K562 (cell line): Measurements from ENCODE around the gene THAP9. TPM values are rescaled to one million over a fixed set of nuclear protein-coding genes. Genes with fewer than 3 reads are reported as not detected.

Experiments
- AFF1 ChIP-seq, 2 experiments: fragments of 450-650 bp; IDR thresholded peaks; 2 replicates each; pipeline ENCODE4 v1.6.1; 2018; ENCODE audit warnings: mild to moderate bottlenecking in 2 of 2, low read depth in 1 of 2; ENCODE audit not compliant: partially characterized antibody in 2 of 2
- ARID4B ChIP-seq: sonication (generic); formaldehyde crosslinking; IDR thresholded peaks from 2 replicates; pipeline ENCODE4 v1.8.0; 2022; ENCODE audit warnings: mild to moderate bottlenecking, missing genetic modification reagents
- CBFB ChIP-seq: sonication (generic); formaldehyde crosslinking; IDR thresholded peaks from 2 replicates; pipeline ENCODE4 v1.4.0; 2020; ENCODE audit warnings: mild to moderate bottlenecking, missing genetic modification reagents
- MCM2 ChIP-seq: fragments of 450-650 bp; IDR thresholded peaks from 2 replicates; pipeline ENCODE4 v1.6.1; 2017; ENCODE audit warnings: low read depth, mild to moderate bottlenecking
- MCM5 ChIP-seq: fragments of 450-650 bp; IDR thresholded peaks from 2 replicates; pipeline ENCODE4 v1.6.1; 2016; ENCODE audit warnings: low read depth
- MXD1 ChIP-seq: fragments of 250-450 bp; sonication (Bioruptor Pico); IDR thresholded peaks from 2 replicates; pipeline ENCODE4 v1.8.0; 2021; ENCODE audit warnings: borderline replicate concordance, mild to moderate bottlenecking, moderate library complexity; ENCODE audit not compliant: poor library complexity, severe bottlenecking
- NBN ChIP-seq: fragments of 450-650 bp; IDR thresholded peaks from 2 replicates; pipeline ENCODE4 v1.6.1; 2016; ENCODE audit warnings: low read depth, mild to moderate bottlenecking
- NR3C1 ChIP-seq: sonication (generic); formaldehyde crosslinking; IDR thresholded peaks from 2 replicates; pipeline ENCODE4 v1.8.1; 2022; ENCODE audit warnings: missing genetic modification reagents
- RFX5 ChIP-seq: IDR thresholded peaks from 2 replicates; pipeline ENCODE4 v1.6.1; 2011; ENCODE audit warnings: low read depth, mild to moderate bottlenecking, improper control_type of control experiment, low read length
- SIN3B ChIP-seq: fragments of 450-650 bp; IDR thresholded peaks from 2 replicates; pipeline ENCODE4 v1.6.1; 2017; ENCODE audit warnings: low read depth, mild to moderate bottlenecking, moderate library complexity
- TBL1XR1 ChIP-seq, 2 experiments: IDR thresholded peaks; 2 replicates each; pipeline ENCODE4 v1.6.1; 2012; ENCODE audit warnings: improper control_type of control experiment in 2 of 2, low read length in 2 of 2, mild to moderate bottlenecking in 1 of 2
- THRA ChIP-seq: fragments of 450-650 bp; IDR thresholded peaks from 2 replicates; pipeline ENCODE4 v1.6.1; 2017; ENCODE audit warnings: mild to moderate bottlenecking, moderate library complexity
- ZC3H8 ChIP-seq: fragments of 450-650 bp; IDR thresholded peaks from 2 replicates; pipeline ENCODE4 v1.6.1; 2017
- ZNF639 ChIP-seq, 2 experiments: fragments of 200-800 bp in 1 of 2; sonication (Bioruptor generic) in 1 of 2; sonication (generic) in 1 of 2; formaldehyde crosslinking in 1 of 2; IDR thresholded peaks in 1 of 2; conservative IDR thresholded peaks in 1 of 2; 2 replicates each; pipeline versions ENCODE4 v1.5.0 to v1.6.1; 2016 to 2020; ENCODE audit warnings: missing compliant biosample characterization in 1 of 2, missing genetic modification characterization in 1 of 2, missing genetic modification reagents in 1 of 2
- ZNF780A ChIP-seq: fragments of 250-450 bp; sonication (Bioruptor Pico); IDR thresholded peaks from 2 replicates; pipeline ENCODE4 v1.5.0; 2021; ENCODE audit warnings: mild to moderate bottlenecking
- polyA plus RNA-seq, 8 experiments: library from polyadenylated mRNA; depleted of rRNA in 4 of 8; stranded (reverse) in 5 of 8; unstranded in 3 of 8; fragments of >200 nt; fragmentation: Nextera tagmentation in 2 of 8; fragmentation: Illumina TruSeq in 1 of 8; extraction: Ambion mirVana in 2 of 8; extraction: Trizol in 1 of 8; gene quantifications; 2 replicates each; pipeline versions ENCODE4 v1.2.1 to v1.2.3, GENCODE V29; 2011 to 2014; ENCODE audit warnings: inconsistent platforms in 1 of 8, missing spikeins in 1 of 8
- total RNA-seq, 7 experiments: library from RNA; depleted of rRNA in 6 of 7; stranded (reverse); fragments of >200 nt in 6 of 7; fragmentation: Illumina TruSeq in 2 of 7; extraction: Trizol in 2 of 7; gene quantifications; 2 replicates each; pipeline versions ENCODE4 v1.2.1 to v1.2.3, GENCODE V29; 2011 to 2021; ENCODE audit warnings: low replicate concordance in 1 of 7

The THAP9 gene
- total and polyA plus RNA-seq, 9 of the 15 experiments (the other 6 are each of a cell fraction or from before 2014, with no cell fraction given), result 3.4 to 7.0 (median 5.4) TPM

- TF ChIP-seq AFF1 (IDR thresholded peaks at IDR 0.05; ENCODE audit: low read depth in 1 of 2, partially characterized antibody in 2 of 2) (no peak), TBL1XR1 (IDR thresholded peaks at IDR 0.05; ENCODE audit: low read length in 2 of 2) (peak; percentile 34 to 49; a peak in 2 of 4 replicates), ARID4B (CRISPR knock-in tag) (peak; percentile 57), MCM5 (no peak), MXD1 (CRISPR knock-in tag) (peak; percentile 64), THRA (no peak), CBFB (CRISPR knock-in tag) (peak; percentile 97), SIN3B (peak; percentile 31; the same call in 1 of the 2 replicates), NBN (0 out of 2 replicates have a peak, but pooled peaks have one; percentile 20), NR3C1 (CRISPR knock-in tag) (no peak), ZNF639 (CRISPR knock-in tag; conservative IDR thresholded peaks at IDR 0.05 in 1 of 2, IDR thresholded peaks at IDR 0.05 in 1 of 2) (peak in 1 of 2 experiments; percentile 82; a peak in 2 of 4 replicates), MCM2 (no peak), ZC3H8 (no peak), RFX5 (no peak), ZNF780A (CRISPR knock-in tag) (no peak)
These were observed 9.4 kb upstream of the THAP9 start, which contains the start of gene SEC31A (continued) for GRCh38 chr4:82890901-82891706.
